Endothelial cell of umbilical vein (primary cell): Measurements from ENCODE around the gene PXK. TPM values are rescaled to one million over a fixed set of nuclear protein-coding genes. Genes with fewer than 3 reads are reported as not detected.

Source experiments
- BruUV-seq: library from RNA; stranded (reverse); fragments of 400-500 nt; replicated peaks from 2 replicates; lab custom pipeline; 2021; lab: Mats Ljungman, UMichigan
- CTCF ChIA-PET: fragments of 300-600, 350-600 bp; sonication (Branson Sonifier 250); formaldehyde crosslinking; loops from one replicate; lab custom pipeline; 2021; ENCODE audit warnings: antibody characterized with exemption, inconsistent platforms; lab: Charles Lee
- POLR2A ChIA-PET: fragments of 300-600, 350-600 bp; sonication (Branson Sonifier 250); formaldehyde crosslinking; loops from one replicate; lab custom pipeline; 2021; ENCODE audit warnings: antibody characterized with exemption, inconsistent platforms; lab: Charles Lee
- DNase-seq: peaks from one replicate; pipeline ENCODE4 v3.0.0-alpha.2; 2011; ENCODE audit warnings: low read depth, low spot score
- FAIRE-seq: peaks from 2 replicates; lab custom pipeline; 2011; peaks lifted over from hg19 to GRCh38; lab: Jason Lieb, UNC
- H2AFZ ChIP-seq: 2 replicates; pipeline ENCODE4 v1.6.0; 2012; ENCODE audit warnings: low read depth, low read length, control low read depth, inconsistent platforms
- H3K27ac ChIP-seq: 2 replicates; pipeline ENCODE4 v1.5.1; 2011; ENCODE audit warnings: low read depth, mild to moderate bottlenecking, control low read depth, low read length, moderate library complexity; ENCODE audit not compliant: insufficient read depth
- H3K27me3 ChIP-seq, 2 experiments: 2 replicates each; pipeline versions ENCODE4 v1.6.0 to v1.6.1; 2011; ENCODE audit warnings: low read length in 2 of 2, mixed read lengths in 1 of 2; ENCODE audit not compliant: control insufficient read depth in 2 of 2, insufficient read depth in 2 of 2
- H3K36me3 ChIP-seq, 2 experiments: 2 replicates in 1 of 2; 3 replicates in 1 of 2; pipeline ENCODE4 v1.5.1; 2011; ENCODE audit warnings: low read length in 2 of 2, mild to moderate bottlenecking in 1 of 2, moderate library complexity in 1 of 2; ENCODE audit not compliant: control insufficient read depth in 2 of 2, insufficient read depth in 2 of 2; ENCODE audit errors: extremely low read depth in 1 of 2
- H3K4me1 ChIP-seq: 3 replicates; pipeline ENCODE4 v1.5.1; 2011; ENCODE audit warnings: mild to moderate bottlenecking, low read length; ENCODE audit not compliant: control insufficient read depth, insufficient read depth; ENCODE audit errors: extremely low read depth
- H3K4me2 ChIP-seq: 2 replicates; pipeline ENCODE4 v1.6.1; 2011; ENCODE audit warnings: low read length, control low read depth, mixed read lengths; ENCODE audit not compliant: insufficient read depth
- H3K4me3 ChIP-seq, 3 experiments: fragments of 200-600 bp in 1 of 3; sonication (generic), shearing (Covaris generic) in 1 of 3; replicated peaks in 1 of 3; 2 replicates each; pipeline ENCODE4 v1.5.1; 2011 to 2016; ENCODE audit warnings: control low read depth in 3 of 3, low read length in 3 of 3, mild to moderate bottlenecking in 2 of 3, inconsistent platforms in 1 of 3, low read depth in 1 of 3, moderate library complexity in 1 of 3; ENCODE audit not compliant: insufficient read depth in 1 of 3
- H3K79me2 ChIP-seq: 2 replicates; pipeline ENCODE4 v1.6.0; 2012; ENCODE audit warnings: low read length, inconsistent platforms; ENCODE audit not compliant: control insufficient read depth, insufficient read depth
- H3K9ac ChIP-seq: replicated peaks from 2 replicates; pipeline ENCODE3; 2011; ENCODE audit warnings: low read length, control low read depth; ENCODE audit not compliant: insufficient read depth; ENCODE audit errors: extremely low read depth
- H3K9me1 ChIP-seq: replicated peaks from 3 replicates; pipeline ENCODE4 v1.6.0; 2011; ENCODE audit warnings: mild to moderate bottlenecking, low read length; ENCODE audit not compliant: control insufficient read depth, insufficient read depth; ENCODE audit errors: extremely low read depth
- H3K9me3 ChIP-seq: replicated peaks from 2 replicates; pipeline ENCODE4 v1.5.1; 2012; ENCODE audit warnings: low read length, inconsistent platforms; ENCODE audit not compliant: control insufficient read depth, insufficient read depth
- H4K20me1 ChIP-seq: replicated peaks from 2 replicates; pipeline ENCODE3; 2011; ENCODE audit warnings: mild to moderate bottlenecking, low read length; ENCODE audit not compliant: control insufficient read depth, insufficient read depth; ENCODE audit errors: extremely low read depth
- EZH2 ChIP-seq: IDR thresholded peaks from 2 replicates; pipeline ENCODE4 v1.6.1; 2012; ENCODE audit warnings: borderline replicate concordance, low read depth, mild to moderate bottlenecking, moderate library complexity, low read length, inconsistent platforms; ENCODE audit not compliant: severe bottlenecking
- FOS ChIP-seq: IDR thresholded peaks from 2 replicates; pipeline ENCODE4 v1.6.1; 2011; ENCODE audit warnings: mild to moderate bottlenecking, low read length, moderate library complexity, borderline replicate concordance; ENCODE audit not compliant: insufficient read depth
- GATA2 ChIP-seq: IDR thresholded peaks from 2 replicates; pipeline ENCODE4 v1.7.0; 2011; ENCODE audit warnings: low read depth, mild to moderate bottlenecking, moderate library complexity, mixed read lengths, low read length; ENCODE audit not compliant: insufficient read length, insufficient read depth
- JUN ChIP-seq: IDR thresholded peaks from 2 replicates; pipeline ENCODE4 v1.6.1; 2011; ENCODE audit warnings: borderline replicate concordance, low read depth; ENCODE audit not compliant: insufficient read length, insufficient read depth
- MAX ChIP-seq: IDR thresholded peaks from 2 replicates; pipeline ENCODE4 v1.6.1; 2011; ENCODE audit not compliant: insufficient read depth, insufficient read length
- MYC ChIP-seq: IDR thresholded peaks from one replicate; pipeline ENCODE4 v1.6.1; 2011; ENCODE audit warnings: mild to moderate bottlenecking, low read depth, low read length
- POLR2A ChIP-seq: IDR thresholded peaks from 2 replicates; pipeline ENCODE4 v1.6.1; 2012; ENCODE audit warnings: low read depth, mild to moderate bottlenecking, control low read depth, low read length
- POLR2AphosphoS5 ChIP-seq: IDR thresholded peaks from 2 replicates; pipeline ENCODE4 v1.6.1; 2012; ENCODE audit warnings: low read depth, mild to moderate bottlenecking, control low read depth, low read length, moderate library complexity; ENCODE audit not compliant: insufficient read depth
- dilution Hi-C: fragments of 300-500 bp; cut with MboI; formaldehyde crosslinking; loops from one replicate; pipeline ENCODE4 v1.15.0; 2019; ENCODE audit warnings: low sequenced_read_pairs; ENCODE audit not compliant: extremely low pct_ligation_motif_present
- intact Hi-C: fragments of 100-400 bp; cut with micrococcal nuclease; formaldehyde crosslinking; loops from one replicate; pipeline ENCODE4 v1.10.0; 2022
- polyA plus RNA-seq, 4 experiments: library from polyadenylated mRNA; depleted of rRNA in 3 of 4; stranded (reverse) in 3 of 4; unstranded in 1 of 4; fragments of >200 nt; gene quantifications; 2 replicates each; pipeline versions ENCODE4 v1.2.1 to v1.2.3, GENCODE V29; 2011 to 2012; ENCODE audit warnings: missing spikeins in 1 of 4
- total RNA-seq: library from RNA; stranded (reverse); gene quantifications from 2 replicates; pipeline ENCODE4 v1.2.3, GENCODE V29; 2021
- TF ChIP-seq, protein P1 (sequence below), 2 donors: IDR thresholded peaks; 1 replicate in 1 of 2; 2 replicates in 1 of 2; pipeline ENCODE4 v1.5.1; 2011; ENCODE audit warnings: low read length in 2 of 2, mild to moderate bottlenecking in 2 of 2, moderate library complexity in 2 of 2, control low read depth in 1 of 2, inconsistent platforms in 1 of 2, low read depth in 1 of 2; ENCODE audit not compliant: insufficient read depth in 1 of 2; ENCODE audit errors: extremely low read depth in 1 of 2

PXK gene
- total and polyA plus RNA-seq, 2 donors (not counting 3 experiments of a cell fraction or from before 2014, with no cell fraction given), result 11.3 to 14.6 TPM

GRCh38 chr3:58342676-58343075 is 10.0 kb downstream of the PXK start:
- intact Hi-C loops, result no loop called here
- no peaks in the 10 kb centered on the region for H3K9me3 ChIP-seq
- no peaks in the 10 kb centered on the region for H3K79me2 ChIP-seq
- no peak overlapping the region for H3K27ac ChIP-seq
- FAIRE-seq (no peak), DNase-seq (no peak)
- H2AFZ ChIP-seq, result no peak overlapping the region
- no peaks in the 10 kb centered on the region for H4K20me1 ChIP-seq
- H3K4me2 ChIP-seq, result no peak overlapping the region
- ChIA-PET POLR2A (interaction anchor here (0.6 kb wide), 1 partner anchor 8 kb away, joined by 7 read pairs; no protein-coding TSS in a partner anchor), CTCF (no interaction called here)
- TF ChIP-seq EZH2 (no peak), MYC (no peak), MAX (no peak), POLR2A (no peak), GATA2 (no peak), POLR2AphosphoS5 (no peak), JUN (no peak), FOS (no peak)
- TF ChIP-seq, protein P1, sequence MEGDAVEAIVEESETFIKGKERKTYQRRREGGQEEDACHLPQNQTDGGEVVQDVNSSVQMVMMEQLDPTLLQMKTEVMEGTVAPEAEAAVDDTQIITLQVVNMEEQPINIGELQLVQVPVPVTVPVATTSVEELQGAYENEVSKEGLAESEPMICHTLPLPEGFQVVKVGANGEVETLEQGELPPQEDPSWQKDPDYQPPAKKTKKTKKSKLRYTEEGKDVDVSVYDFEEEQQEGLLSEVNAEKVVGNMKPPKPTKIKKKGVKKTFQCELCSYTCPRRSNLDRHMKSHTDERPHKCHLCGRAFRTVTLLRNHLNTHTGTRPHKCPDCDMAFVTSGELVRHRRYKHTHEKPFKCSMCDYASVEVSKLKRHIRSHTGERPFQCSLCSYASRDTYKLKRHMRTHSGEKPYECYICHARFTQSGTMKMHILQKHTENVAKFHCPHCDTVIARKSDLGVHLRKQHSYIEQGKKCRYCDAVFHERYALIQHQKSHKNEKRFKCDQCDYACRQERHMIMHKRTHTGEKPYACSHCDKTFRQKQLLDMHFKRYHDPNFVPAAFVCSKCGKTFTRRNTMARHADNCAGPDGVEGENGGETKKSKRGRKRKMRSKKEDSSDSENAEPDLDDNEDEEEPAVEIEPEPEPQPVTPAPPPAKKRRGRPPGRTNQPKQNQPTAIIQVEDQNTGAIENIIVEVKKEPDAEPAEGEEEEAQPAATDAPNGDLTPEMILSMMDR (IDR thresholded peaks at IDR 0.05; ENCODE audit: extremely low read depth in 1 of 2, insufficient read depth in 1 of 2, low read depth in 1 of 2, low read length in 2 of 2), result no peak
- dilution Hi-C loops, result no loop called here
- no TSS peak for BruUV-seq
- no peaks in the 10 kb centered on the region for H3K9me1 ChIP-seq
- no peak overlapping the region for H3K9ac ChIP-seq
- no peaks in the 10 kb centered on the region for H3K36me3 ChIP-seq
- no peaks in the 10 kb centered on the region for H3K27me3 ChIP-seq
- H3K4me1 ChIP-seq, result no peaks in the 10 kb centered on the region
- H3K4me3 ChIP-seq, result no peak overlapping the region
